ENCODE data around the gene EME1.

EME1 gene

DNA sequence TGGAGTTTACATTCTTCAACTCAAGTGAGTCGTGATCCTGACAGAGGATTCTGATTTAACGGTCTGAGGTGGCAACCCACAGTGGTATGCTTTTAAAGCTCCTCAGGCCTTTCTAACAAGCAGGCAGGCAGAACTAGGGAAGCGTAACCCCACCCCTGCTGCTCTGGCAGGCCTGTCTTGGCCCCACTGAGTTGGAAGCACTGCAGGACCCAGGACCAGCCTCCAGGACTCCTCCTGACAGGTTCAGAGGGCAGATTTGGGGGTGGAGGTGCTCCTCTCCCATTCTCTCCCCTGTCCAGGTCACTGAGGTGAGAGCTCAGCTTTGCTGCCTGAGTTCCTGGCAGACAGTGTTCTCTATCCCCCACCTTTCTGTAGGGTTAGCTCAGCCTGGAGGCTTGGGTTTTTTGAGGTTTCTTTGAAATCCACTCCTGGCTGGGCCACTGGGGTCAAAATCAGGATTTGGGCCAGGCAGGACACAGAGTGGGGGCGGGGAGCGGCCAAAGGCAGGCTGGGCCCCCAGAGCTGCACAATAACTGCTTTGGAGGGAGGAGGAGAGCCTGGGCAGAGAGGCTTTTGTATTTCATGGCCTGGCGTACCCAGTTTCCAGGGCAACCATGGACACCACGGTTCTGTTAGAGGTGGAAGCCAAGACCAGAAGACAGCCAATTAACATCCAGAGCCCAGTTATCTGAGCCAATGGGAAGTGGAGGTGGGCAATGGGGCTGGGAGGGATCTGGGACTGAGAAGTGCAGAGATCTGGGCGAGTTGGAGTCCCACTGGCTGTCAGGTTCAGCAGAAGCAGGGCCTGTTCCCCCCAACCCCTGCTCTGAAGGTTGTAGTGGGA, 9.6 kb upstream of the EME1 start:
- no peak for DNase-seq (ENCODE audit: low read depth)

DNA sequence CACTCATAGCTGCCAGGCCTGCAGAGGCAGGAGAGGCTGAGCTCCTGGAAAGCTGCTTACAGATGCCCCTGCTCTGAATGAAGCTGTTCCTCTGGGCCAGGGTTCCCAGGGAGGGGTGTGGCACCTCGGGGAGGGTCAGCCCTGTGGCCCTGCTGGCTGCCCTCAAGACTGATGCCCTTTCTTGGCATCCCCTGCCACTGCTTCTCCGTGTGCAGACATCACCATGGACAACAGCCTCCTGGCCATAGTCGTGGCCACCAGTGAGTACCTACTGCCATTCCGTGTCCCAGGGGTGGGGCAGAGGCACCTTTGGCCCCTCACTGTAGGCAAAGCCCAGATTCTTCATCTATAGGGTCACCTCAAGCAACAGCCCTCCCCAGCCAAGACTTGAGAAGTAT, 9.0 kb upstream of the EME1 start:
- DNase-seq (ENCODE audit: low read depth), result no peak

DNA sequence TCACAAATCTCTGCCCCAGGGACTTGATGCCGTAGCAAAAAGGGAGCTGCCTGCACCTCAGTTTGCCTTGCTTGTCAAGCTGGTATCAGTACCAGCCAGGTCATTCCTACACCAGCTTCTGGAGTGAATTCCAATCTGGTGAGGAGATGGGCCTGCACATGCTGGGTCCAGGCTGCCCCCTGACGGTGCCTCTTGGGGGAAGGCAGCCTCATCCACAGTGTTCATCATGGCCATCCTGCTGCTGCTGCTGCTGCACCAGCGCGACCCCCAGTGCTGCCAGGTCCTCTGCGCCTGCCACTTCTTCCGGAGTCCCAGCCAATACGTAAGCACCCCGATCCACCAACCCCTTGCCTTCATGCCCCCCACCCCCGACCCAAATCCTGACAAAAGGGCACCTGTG, 8.3 kb upstream of the EME1 start:
- DNase-seq (ENCODE audit: low read depth), result no peak

DNA sequence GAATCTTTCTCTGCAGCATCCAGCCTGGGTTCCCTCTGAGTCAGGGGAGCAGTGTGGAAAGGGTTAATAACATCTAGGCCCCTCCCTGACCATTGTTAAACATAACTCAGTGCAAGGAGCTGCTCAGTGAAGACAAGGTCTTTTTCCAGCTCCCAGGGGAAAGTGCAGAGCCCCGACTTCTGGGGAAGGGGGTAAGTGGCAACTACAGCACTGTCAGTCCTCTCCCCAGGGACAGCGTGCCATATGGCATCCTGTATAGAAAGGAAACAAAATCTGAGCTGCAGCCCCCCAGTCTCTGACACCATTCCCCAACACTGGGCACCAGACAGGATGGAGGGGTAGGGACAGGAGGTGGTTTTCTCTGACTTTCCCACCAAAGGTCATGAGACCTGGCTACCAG, 7.9 kb upstream of the EME1 start:
- DNase-seq (ENCODE audit: low read depth), result no peak

DNA sequence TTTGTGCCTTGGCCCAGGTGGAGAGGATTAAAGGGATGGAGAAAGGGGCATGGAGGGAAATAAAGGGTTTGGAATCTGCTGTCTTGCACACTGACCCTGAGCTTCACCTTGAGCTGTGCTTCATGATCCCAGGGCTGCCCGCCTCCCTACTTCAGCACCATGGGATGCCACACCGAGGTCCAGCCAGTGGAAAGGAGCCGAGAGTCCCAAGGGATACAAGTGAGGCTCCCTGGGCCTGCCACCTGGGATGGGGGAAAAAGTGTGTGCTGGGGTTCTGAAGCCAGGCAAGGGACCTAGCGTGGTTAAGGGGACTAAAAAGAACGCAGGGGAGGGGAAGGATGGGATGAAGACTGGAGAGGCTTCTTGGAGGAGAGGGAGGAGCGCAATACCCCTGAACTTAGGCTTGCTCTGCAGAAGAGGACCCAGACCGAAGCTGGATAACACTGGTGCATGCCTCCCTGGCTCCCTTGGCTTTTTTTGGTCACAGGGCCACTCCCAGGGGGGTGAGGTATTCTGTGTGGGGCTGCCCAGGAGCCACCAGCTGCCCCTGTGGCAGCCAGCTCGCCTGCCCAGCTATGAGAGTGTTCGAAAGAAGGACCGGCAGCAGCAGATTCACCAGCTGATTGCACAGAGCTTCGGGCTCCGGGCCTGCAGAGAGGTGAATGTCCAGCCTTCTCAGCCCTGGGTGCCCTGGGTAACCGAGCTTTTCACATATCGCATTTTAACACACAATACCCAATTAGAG, 7.2 kb upstream of the EME1 start:
- DNase-seq (ENCODE audit: low read depth), result no peak

DNA sequence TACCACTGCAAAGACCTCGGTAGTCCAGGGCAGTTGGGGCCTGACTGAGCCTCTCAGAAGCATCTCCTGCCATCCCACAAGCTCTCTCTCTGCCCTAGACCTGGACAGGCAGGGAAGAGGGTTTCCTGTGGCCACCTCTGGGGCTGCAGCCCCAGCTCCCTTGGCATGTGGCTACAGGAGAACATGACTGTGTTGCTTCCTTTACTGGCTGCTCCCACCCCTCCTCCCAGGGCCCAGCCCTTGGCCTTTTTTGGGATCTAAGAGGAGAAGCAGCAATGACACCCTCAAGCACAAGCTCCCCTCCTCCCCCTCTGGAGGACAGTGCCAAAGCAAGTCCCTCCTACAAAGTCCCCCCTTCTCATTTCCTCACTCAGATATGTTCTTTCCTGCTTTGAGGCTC, 5.6 kb upstream of the EME1 start:
- no peak for DNase-seq (ENCODE audit: low read depth)

DNA sequence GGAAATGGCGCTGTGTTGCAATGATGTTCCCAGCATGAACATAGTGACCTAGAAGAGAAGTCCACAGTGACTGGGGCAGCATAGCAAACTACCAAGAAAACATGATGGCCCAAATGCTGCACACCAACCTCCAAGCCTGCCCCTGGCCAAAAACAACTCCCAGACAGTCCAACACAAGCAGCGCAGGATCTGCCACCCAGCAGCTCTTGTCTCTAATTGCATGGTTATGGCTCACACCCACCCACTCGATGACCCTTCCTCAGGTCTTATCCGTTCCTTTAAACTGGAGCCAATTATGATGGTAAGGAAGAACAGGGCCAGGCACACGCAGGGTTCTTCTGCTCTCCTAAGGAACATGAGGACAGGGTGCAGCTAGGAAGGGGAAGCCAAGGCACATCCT, 3.0 kb upstream of the EME1 start:
- DNase-seq (ENCODE audit: low read depth), result no peak

DNA sequence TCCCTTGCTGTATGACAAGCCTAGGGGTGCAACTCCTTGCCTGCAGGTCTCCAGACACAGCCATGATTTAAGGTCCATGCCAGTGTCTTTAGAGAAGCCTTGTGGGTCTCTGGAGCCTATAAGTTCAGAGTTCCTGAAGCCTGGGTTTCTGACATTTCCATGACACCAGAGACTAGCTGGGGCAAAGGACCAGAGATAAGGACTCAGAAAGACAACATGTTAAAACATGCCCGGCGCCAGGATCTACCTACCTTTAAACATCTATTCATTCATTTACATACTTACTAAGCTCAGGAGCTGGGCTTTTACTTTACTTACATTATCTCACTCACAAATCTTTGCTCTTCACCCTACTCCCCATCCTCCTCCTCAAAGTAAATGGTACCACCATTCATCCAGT, 1.5 kb upstream of the EME1 start:
- no peak for DNase-seq (ENCODE audit: low read depth)

DNA sequence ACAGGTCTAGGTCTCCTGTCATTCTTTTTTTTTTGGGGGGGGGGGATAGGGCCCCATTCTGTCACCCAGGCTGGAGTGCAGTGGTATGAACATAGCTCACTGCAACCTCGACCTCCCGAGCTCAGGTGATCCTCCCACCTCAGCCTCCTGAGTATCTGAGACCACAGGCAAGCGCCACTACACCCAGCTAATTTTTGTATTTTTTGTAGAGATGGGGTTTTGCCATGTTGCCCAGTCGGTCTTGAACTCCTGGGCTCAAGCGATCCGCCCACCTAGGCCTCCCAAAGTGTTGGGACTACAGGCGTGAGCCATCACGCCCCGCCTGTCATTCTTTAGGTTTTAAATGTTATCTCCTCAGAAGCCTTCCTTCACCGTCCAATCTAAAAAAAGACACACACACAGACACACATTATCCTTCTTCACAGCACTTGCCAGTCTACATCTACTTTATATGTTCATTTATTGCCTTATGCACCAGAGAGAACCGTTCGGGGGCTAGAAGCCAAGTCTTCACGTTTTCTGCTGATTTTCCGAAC, 739 bp upstream of the EME1 start:
- DNase-seq (ENCODE audit: low read depth), result no peak

DNA sequence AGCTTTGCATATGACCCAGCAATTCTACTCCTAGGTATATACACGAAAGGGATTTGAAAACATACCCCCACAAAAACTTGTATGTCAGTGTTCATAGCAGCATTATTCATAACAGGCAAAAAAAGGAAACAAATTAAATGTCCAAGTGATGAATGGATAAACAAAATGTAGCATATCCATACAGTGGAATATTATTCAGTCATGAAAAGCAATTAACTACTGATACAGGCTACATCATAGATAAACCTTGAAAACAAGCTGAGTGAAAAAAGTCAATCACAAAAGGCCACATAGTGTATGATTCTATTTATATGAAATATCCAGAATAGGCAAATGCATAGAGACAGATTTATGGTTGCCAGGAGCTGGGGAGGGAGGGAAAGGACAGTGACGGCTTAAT, 676 bp downstream of the EME1 start:
- no peak for DNase-seq (ENCODE audit: low read depth)

DNA sequence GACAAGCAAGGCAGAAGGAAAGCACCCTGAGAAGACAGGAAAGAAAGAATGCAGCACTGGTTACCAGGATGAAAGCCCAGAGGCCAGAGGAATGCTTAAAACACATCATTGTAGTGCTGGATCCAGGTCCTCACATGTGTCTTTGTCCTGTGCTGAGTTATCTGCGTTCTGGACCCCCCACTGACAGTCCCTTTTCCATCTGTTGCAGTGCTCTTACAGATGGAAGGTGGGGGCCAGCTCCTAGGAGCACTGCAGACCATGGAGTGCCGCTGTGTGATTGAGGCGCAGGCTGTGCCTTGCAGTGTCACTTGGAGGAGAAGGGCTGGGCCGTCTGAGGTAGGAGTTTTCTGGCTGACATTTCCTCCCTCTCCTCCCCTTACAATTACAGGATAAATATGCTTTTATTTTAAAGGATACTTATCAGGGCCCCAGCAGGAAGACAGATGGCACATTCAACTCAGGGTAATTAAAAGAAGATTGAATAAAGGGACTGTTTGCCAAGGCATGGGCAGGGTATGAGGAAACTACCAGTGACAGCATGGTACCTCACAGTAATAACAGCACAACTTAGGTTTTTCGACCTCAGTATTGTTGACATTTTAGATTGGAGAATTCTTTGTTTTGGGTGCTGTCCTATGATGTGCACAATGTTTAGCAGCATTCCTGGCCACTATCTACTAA, 3.0 kb downstream of the EME1 start:
- DNase-seq (ENCODE audit: low read depth), result no peak

DNA sequence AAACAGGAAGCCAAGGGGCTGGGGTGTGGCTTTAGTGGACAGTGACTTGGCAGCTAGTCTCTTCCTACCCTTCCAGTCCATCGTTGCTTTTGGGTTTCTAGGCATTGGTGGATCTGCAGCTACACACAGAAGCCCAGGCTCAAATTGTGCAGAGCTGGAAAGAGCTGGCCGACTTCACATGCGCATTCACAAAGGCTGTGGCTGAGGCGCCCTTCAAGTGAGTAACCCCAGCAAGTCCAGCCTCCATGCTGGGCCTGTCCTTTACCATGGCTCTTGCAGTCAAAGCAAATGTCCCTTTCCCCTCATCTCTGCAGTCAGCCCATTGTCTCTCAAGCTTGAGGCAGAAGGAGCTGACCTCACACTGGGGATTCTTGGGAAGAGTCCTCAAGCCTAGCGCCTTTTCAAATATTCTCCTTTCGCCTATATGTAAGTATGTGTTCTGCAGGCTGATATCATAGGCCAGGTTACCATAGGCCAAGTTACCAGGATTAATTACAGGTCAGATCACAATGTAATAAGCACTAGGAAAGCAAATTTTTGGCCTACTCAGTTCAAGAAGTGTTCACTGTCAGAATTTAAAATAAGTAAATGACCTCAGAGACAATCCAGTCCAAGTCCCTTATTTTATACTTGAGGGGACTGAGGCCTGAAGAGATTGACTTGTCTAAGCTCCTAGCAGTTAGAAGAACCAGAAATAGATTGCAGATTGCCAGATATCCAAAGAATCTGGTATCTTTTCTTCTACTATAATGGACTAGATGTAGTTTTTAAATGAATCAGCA, 6.5 kb downstream of the EME1 start:
- no peak for DNase-seq (ENCODE audit: low read depth)

DNA sequence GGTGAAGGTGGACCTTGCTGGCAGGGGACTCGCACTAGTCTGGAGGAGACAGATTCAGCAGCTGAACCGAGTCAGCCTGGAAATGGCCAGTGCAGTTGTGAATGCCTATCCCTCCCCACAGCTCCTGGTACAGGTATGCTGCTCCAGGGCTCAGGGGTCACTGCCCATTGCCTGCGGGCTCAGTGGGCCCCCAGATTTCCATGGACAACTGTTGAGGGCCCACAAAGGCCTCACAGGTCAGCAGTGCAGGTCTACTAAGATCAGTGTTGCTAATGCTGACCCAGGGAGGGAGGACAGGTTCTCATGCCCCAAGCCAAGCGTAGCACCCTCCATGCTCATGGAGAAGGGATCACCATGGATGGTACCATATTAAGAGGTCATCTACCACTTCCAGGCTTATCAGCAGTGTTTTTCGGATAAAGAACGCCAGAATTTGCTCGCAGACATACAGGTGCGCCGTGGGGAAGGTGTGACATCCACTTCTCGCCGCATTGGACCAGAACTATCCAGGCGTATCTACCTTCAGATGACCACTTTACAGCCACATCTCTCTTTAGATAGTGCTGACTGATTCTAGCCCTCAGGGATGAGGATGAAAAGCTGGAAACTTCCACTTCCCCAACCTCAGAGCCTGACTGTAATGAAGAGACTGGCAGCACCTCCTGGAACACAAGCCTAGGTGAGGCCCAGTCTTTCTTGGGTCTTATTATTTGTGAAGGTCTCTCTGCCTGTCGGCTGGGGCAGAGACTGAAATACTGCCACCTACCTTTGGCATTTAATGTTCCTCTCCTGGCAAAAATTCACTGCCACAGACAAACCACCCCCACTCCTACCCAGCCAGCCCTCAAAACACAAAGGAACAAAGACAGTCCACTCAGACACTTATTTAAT, 7.6 kb downstream of the EME1 start:
- DNase-seq (ENCODE audit: low read depth), result no peak

DNA sequence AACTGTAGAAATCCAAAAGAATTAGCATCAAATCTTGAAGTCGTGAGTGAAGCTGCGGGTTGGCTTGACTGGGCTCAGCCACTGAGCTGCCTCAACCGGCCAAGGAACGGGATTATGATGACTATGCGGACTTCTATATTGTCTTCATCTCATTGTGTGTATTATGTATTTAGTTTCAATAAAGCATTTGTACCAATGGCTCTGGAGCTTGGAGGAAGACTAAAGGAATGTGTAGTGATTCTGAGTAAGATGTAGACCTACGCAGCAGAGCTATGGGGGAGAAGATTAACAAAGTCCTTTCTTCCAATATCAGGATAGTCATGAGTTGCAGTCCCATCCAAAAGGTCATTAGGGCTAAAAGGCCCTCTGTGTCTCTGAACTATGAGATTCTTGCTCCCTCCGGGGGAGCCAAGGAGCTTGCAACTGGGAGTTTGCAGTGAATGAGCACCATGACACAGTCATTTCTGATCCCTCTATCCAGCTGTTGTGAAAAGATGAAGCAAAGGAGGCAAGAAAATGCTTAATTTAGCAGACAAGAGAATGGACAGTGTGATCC, 8.3 kb downstream of the EME1 start:
- DNase-seq (ENCODE audit: low read depth), result no peak

DNA sequence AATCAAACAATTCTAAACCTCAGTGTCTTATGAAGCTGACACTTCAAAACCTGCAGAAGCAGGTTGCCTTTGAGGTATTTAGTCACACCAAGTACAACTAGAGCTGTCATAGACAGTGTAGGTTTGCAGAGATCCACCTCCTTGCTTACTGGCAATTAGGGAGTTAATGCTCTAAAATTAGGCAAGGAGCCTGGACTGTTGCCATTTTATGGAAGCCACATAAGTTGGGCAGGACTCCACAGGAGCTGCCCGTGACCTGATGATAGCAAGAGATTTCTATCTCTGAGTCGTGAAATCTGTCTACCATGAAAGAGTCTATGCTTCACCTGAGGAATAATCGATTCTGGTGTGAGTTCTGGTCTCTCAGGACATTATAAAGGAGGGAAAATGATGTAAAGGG, 8.9 kb downstream of the EME1 start:
- no peak for DNase-seq (ENCODE audit: low read depth)

DNA sequence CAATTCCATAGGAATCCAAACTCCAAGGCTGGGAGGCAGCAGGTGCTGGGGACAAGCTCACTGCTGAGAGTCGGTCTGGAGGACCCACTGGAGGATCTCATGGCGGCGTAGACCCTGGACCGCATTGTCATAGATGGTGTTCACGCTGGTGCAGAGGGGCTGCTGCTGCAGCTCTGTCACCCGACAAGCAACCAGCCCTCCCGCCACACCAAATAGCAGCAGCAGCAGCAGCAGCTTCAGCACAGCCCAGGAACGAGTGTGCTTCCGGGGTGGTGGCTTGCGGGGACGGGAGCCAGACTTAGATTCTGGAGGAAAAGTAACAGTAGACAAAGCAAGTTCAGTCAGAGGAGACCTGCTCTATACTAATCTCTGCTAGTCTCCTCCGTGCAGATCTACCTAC, 9.9 kb downstream of the EME1 start:
- no peak for DNase-seq (ENCODE audit: low read depth)

DNA sequence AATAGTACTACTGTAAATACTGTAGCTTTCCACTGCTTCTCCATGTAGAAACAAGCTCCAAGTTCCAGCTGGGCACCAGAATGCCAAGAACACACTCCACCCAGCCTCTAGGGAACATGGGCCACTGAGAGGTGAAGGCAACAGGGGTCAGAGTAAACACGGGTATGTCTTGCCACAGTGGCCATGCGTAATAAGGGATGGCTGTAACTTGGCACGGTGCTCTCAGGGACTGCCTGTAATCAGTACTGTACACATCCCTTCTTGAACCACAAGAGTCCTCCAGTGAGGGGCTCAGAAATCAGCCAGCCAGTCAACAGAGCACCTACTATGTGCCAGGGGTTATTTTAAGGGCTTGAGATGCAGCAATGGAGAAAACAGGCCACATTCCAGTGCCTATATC, 13.5 kb downstream of the EME1 start:
- DNase-seq (ENCODE audit: low read depth), result no peak

DNA sequence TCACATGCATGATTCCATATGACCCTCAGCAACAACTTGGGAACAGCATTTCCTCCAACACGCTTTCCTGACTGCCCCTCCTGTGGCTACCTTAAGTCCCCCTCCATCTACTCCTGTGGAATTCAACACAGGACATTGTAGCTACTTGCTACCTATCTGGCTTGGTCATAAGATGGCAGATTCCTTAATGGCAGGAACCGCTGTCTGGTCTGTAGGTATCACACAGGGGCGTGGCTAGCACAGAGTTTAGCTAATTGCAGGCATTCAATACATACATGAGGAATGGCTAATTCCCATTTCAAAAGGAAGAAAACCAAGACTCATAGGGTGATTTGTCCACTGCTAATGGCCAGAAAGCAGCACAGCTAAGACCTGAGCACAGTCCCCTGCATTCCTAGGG, 15.7 kb downstream of the EME1 start:
- DNase-seq (ENCODE audit: low read depth), result no peak

DNA sequence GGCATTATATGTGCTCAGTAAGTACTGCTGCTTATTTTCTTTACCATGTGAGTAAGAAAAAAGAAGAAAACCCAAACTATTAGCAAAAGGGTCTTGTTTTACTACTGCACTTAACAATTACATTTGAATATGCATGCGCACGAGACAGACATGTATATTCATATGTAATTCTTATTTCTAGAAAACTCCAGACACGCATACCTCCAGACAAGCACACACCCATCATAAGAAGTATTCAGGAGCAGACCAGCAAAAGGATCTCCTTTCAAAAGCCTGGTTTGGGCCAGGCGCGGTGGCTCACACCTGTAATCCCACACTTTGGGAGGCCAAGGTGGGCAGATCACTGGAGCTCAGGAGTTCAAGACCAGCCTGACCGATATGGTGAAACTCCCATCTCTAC, 16.5 kb downstream of the EME1 start:
- DNase-seq (ENCODE audit: low read depth), result no peak

DNA sequence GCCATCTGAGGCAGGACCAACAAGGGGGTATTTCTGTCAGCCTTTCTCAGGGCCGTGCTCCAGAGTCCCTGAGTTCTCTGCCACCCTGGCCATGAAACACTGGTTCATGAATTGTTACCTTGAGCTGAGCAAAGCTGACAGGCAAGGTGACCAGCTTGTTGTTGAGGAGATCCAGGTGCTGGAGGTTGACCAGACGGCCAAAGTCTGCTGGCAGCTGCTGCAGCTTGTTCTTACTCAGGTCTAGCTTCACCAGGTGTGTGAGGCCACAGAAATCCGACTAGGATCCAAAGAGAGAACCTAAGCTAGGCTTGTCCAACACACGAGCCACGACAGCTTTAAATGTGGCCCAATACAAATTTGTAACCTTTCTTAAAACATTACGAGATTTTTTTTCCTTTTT, 19.6 kb downstream of the EME1 start:
- no peak for DNase-seq (ENCODE audit: low read depth)

DNA sequence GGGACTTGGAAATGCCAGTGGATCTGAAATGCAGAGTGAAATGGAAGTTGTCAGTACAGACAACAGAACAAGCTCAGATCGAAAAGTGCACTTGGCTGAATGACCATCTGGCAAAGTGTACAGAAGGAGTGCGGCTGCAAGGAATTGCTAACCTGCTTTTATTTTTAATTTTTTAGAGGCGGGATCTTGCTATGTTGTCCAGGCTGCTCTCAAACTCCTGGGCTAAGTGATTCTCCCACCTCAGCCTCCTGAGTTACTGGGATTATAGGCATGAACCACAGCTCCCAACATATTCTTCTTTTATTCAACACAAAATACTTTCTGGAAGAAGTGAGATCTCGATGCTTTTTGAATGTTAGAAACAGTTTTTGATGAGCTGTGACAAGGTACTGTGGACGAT, 20.7 kb downstream of the EME1 start:
- DNase-seq (ENCODE audit: low read depth), result no peak
